Glutamatergic neuron (in vitro differentiated cells): ENCODE measurements around the gene CCR4. TPM values are rescaled to one million over a fixed set of nuclear protein-coding genes. Genes with fewer than 3 reads are reported as not detected.
"Not testable (repeated sequence)": the region's sequence is repeated elsewhere in the genome, so short reads cannot be mapped to it uniquely, and the experiment has no call there.

Experiments used
- DNase-seq: peaks from one replicate; pipeline ENCODE4 v3.0.0; 2022
- H3K27ac Mint-ChIP-seq: one replicate; pipeline ENCODE4 v1.8.0; 2020; ENCODE audit warnings: mild to moderate bottlenecking, mixed read lengths, inconsistent platforms; ENCODE audit not compliant: unreplicated experiment
- H3K27me3 Mint-ChIP-seq: one replicate; pipeline ENCODE4 v1.8.0; 2020; ENCODE audit warnings: mild to moderate bottlenecking, moderate library complexity, mixed read lengths, inconsistent platforms; ENCODE audit not compliant: unreplicated experiment
- H3K36me3 Mint-ChIP-seq: one replicate; pipeline ENCODE4 v1.8.0; 2020; ENCODE audit warnings: mild to moderate bottlenecking, mixed read lengths, inconsistent platforms; ENCODE audit not compliant: unreplicated experiment
- H3K4me1 Mint-ChIP-seq: one replicate; pipeline ENCODE4 v1.8.0; 2020; ENCODE audit warnings: mild to moderate bottlenecking, low read depth, mixed read lengths, inconsistent platforms; ENCODE audit not compliant: unreplicated experiment
- H3K4me3 Mint-ChIP-seq: one replicate; pipeline ENCODE4 v1.8.0; 2020; ENCODE audit warnings: mild to moderate bottlenecking, mixed read lengths, inconsistent platforms; ENCODE audit not compliant: unreplicated experiment
- H3K9me3 Mint-ChIP-seq: one replicate; pipeline ENCODE4 v1.8.0; 2020; ENCODE audit warnings: mild to moderate bottlenecking, moderate library complexity, mixed read lengths, inconsistent platforms; ENCODE audit not compliant: unreplicated experiment
- total RNA-seq: library from RNA; stranded (reverse); fragmentation: NEBNext Ultra II Directional; extraction: Animal tissue kit (Norgen Biotek cat#: 25700); gene quantifications from one replicate; pipeline ENCODE4 v1.2.1, GENCODE V29; 2021; ENCODE audit not compliant: unreplicated experiment
- TF ChIP-seq, protein P1 (sequence below): fragments of 200-600 bp; sonication (generic); IDR thresholded peaks from one replicate; pipeline ENCODE4 v1.5.0; 2021; ENCODE audit not compliant: partially characterized antibody, unreplicated experiment

CCR4 gene
- total RNA-seq, 1 donor from 2014 or later, result not detected

DNA sequence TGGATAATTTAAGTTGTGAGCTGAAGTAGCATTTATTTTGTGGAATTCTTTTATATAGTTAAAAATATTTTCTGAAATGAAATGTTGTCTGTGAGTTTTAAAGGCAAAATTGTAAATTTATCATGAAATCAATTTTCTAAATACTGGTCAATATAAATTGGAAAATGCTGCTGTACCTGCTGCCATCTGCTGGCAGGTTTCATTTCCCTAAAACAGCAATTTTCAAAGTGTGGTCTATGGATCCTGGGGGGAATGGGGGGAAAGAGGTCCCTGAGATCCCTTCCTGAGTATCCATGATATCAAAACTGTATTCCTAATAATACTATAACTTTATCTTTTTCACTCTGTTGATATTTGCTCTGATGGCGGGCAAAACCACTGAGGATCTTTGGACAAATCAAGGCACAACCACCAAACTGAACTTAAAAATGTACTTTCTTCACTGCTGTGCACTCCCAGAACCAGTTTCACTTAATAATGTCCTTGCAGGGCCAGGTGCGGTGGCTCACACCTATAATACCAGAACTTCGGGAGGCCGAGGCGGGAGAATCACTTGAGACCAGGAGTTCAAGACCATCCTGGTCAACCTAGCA is 17.2 kb upstream of the CCR4 start:
- Mint-ChIP-seq H3K27ac (no peak overlapping the region), H3K36me3 (peaks cover 7% of the 10 kb centered on the region), H3K9me3 (no peaks in the 10 kb centered on the region), H3K4me3 (no peak overlapping the region), H3K27me3 (peaks cover 3% of the 10 kb centered on the region), H3K4me1 (no peaks in the 10 kb centered on the region)
- no peak for DNase-seq
- TF ChIP-seq, protein P1, sequence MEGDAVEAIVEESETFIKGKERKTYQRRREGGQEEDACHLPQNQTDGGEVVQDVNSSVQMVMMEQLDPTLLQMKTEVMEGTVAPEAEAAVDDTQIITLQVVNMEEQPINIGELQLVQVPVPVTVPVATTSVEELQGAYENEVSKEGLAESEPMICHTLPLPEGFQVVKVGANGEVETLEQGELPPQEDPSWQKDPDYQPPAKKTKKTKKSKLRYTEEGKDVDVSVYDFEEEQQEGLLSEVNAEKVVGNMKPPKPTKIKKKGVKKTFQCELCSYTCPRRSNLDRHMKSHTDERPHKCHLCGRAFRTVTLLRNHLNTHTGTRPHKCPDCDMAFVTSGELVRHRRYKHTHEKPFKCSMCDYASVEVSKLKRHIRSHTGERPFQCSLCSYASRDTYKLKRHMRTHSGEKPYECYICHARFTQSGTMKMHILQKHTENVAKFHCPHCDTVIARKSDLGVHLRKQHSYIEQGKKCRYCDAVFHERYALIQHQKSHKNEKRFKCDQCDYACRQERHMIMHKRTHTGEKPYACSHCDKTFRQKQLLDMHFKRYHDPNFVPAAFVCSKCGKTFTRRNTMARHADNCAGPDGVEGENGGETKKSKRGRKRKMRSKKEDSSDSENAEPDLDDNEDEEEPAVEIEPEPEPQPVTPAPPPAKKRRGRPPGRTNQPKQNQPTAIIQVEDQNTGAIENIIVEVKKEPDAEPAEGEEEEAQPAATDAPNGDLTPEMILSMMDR, result peak; percentile 64

DNA sequence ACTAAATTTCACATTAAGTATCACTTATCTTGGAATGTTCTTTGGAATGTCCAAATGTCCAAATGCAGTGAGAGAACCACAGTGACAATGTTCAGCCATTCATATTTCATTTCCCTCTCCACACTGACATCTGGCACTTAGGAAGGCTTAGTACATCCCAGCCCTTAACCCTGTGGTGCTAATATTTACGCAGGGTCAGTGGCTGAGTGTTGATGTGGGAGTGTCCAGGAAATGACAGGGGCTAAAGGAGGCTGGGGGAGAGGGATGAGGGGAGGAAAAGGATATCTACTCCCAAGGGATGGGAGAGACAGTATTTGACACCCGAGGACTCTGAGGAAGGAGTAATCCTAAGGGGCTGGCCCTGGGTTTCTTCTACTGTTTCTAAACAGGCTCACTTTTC is 14.1 kb upstream of the CCR4 start:
- no peak for DNase-seq
- Mint-ChIP-seq H3K9me3 (no peaks in the 10 kb centered on the region), H3K27ac (no peak overlapping the region), H3K4me3 (no peak overlapping the region), H3K4me1 (no peaks in the 10 kb centered on the region), H3K27me3 (no peaks in the 10 kb centered on the region), H3K36me3 (no peaks in the 10 kb centered on the region)
- TF ChIP-seq, protein P1, result no peak

DNA sequence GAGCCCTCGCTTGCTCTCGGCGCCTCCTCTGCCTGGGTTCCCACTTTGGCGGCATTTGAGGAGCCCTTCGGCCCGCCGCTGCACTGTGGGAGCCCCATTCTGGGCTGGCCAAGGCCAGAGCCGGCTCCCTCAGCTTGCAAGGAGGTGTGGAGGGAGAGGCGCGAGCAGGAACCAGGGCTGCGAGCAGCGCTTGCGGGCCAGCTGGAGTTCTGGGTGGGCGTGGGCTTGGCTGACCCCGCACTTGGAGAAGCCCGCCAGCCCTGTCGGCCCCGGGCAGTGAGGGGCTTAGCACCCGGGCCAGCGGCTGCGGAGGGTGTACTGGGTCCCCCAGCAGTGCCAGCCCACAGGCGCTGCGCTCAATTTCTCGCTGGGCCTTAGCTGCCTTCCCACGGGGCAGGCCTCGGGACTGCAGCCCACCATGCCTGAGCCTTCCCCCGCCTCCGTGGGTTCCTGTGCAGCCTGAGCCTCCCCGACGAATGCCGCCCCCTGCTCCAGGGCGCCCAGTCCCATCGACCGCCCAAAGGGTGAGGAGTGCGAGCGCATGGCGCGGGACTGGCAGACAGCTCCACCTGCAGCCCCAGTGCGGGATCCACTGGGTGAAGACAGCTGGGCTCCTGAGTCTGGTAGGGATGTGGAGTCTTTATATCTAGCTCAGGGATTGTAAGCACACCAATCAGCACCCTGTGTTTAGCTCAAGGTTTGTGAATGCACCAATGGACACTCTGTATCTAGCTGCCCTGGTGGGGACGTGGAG is 11.7 kb upstream of the CCR4 start:
- H3K27me3 Mint-ChIP-seq, DNase-seq, H3K4me3 Mint-ChIP-seq, H3K4me1 Mint-ChIP-seq, H3K9me3 Mint-ChIP-seq, H3K36me3 Mint-ChIP-seq, H3K27ac Mint-ChIP-seq: not testable (repeated sequence)

DNA sequence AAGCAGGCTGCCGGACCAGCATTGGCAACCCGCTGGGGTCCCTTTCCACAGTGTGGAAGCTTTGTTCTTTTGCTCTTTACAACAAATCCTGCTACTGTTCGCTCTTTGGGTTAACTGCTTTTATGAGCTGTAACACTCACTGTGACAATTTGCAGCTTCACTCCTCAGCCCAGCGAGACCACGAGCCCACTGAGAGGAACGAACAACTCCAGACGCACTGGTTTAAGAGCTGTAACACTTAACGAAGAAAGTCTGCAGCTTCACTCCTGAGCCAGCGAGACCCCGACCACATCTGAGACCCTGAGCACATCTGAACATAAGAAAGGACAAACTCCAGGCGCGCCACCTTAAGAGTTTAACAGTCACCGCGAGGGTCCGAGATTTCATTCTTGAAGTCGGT is 10.7 kb upstream of the CCR4 start:
- no peaks in the 10 kb centered on the region for H3K9me3 Mint-ChIP-seq
- no peaks in the 10 kb centered on the region for H3K4me1 Mint-ChIP-seq
- no peak for DNase-seq
- H3K36me3 Mint-ChIP-seq, result no peaks in the 10 kb centered on the region
- no peak overlapping the region for H3K4me3 Mint-ChIP-seq
- H3K27me3 Mint-ChIP-seq, result no peaks in the 10 kb centered on the region
- TF ChIP-seq, protein P1, result no peak
- no peak overlapping the region for H3K27ac Mint-ChIP-seq

DNA sequence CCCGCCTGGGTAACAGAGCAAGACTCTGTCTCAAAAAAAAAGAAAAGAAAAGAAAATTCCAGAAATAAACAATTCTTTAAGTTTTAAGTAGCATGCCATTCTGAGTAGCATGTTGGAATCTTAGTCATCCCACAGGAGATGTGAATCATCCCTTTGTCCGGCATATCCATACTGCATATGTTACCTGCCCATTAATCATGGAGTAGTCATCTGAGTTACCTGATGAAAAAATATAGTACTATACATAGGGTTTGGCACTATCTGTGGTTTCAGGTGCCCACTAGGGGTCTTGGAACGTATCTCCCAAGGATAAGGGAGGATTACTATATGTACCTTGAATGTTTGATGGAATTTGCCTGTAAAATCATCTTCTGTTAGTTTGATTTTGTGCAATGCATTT is 6.3 kb upstream of the CCR4 start:
- Mint-ChIP-seq H3K4me1 (no peaks in the 10 kb centered on the region), H3K4me3 (no peak overlapping the region)

DNA sequence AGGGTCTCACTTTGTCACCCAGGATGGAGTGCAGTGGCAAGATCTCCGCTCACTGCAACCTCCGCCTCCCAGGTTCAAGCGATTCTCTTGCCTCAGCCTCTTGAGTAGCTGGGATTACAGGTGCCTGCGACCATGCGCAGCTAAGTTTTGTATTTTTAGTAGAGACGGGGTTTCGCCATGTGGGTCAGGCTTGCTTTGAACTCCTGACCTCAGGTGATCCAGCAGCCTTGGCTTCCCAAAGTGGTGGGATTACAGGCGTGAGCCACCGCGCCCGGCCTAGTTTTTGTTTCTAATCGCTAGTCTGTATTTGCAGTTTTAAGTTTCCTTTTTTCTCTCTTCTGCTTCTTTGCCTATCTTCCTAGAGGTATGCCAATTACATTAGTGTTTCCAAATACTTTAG is 5.8 kb upstream of the CCR4 start:
- H3K4me3 Mint-ChIP-seq, H3K27ac Mint-ChIP-seq, DNase-seq, H3K4me1 Mint-ChIP-seq, H3K9me3 Mint-ChIP-seq, H3K36me3 Mint-ChIP-seq, H3K27me3 Mint-ChIP-seq: not testable (repeated sequence)

More for the DNA sequence above, 6.3 kb upstream of the CCR4 start:
- Mint-ChIP-seq H3K27me3 (no peaks in the 10 kb centered on the region), H3K9me3 (no peaks in the 10 kb centered on the region), H3K36me3 (no peaks in the 10 kb centered on the region), H3K27ac (no peak overlapping the region)
- DNase-seq, result no peak
- TF ChIP-seq, protein P1, result no peak
